NAMALWA (cell line): ENCODE measurements around the gene PUSL1.

ENCODE experiments used
- DNase-seq: peaks from one replicate; pipeline ENCODE4 v3.0.0-alpha.2; 2015; ENCODE audit warnings: low spot score

The PUSL1 gene

GRCh38 chr1:1325288-1326074, 17.1 kb downstream of the PUSL1 start:
- peak; percentile 54 for DNase-seq

- peak; percentile 66 for DNase-seq
Measured at GRCh38 chr1:1326075-1326605, 17.7 kb downstream of the PUSL1 start.

GRCh38 chr1:1327291-1327690, 18.9 kb downstream of the PUSL1 start:
- DNase-seq: no peak

GRCh38 chr1:1328254-1328653, 19.9 kb downstream of the PUSL1 start:
- no peak for DNase-seq

GRCh38 chr1:1329304-1330210, 21.2 kb downstream of the PUSL1 start:
- no peak for DNase-seq

GRCh38 chr1:1330366-1331067, 22.1 kb downstream of the PUSL1 start:
- no peak for DNase-seq

GRCh38 chr1:1331068-1331965, 22.9 kb downstream of the PUSL1 start, which contains the start of gene TAS1R3:
TAS1R3 (plus strand) TSS chr1:1331280; CDS start chr1:1331346, 66 bp downstream.
- DNase-seq: no peak

- DNase-seq: no peak
Measured at GRCh38 chr1:1332031-1332755, 23.8 kb downstream of the PUSL1 start.

- no peak for DNase-seq
Measured at GRCh38 chr1:1332774-1333480, 24.5 kb downstream of the PUSL1 start.

- no peak for DNase-seq
Measured at GRCh38 chr1:1333551-1334241, 25.3 kb downstream of the PUSL1 start.

- no peak for DNase-seq
Measured at GRCh38 chr1:1334835-1335234, 26.4 kb downstream of the PUSL1 start.

- no peak for DNase-seq
Measured at GRCh38 chr1:1335283-1335682, 26.9 kb downstream of the PUSL1 start.

- DNase-seq: no peak
Measured at GRCh38 chr1:1335792-1336248, 27.4 kb downstream of the PUSL1 start.

- no peak for DNase-seq
Measured at GRCh38 chr1:1336446-1336845, 28.0 kb downstream of the PUSL1 start.

GRCh38 chr1:1336931-1337792, 28.8 kb downstream of the PUSL1 start:
- no peak for DNase-seq

GRCh38 chr1:1337793-1338147, 29.4 kb downstream of the PUSL1 start:
- DNase-seq: peak; percentile 57

- no peak for DNase-seq
Measured at GRCh38 chr1:1338278-1338677, 29.9 kb downstream of the PUSL1 start.

- DNase-seq: no peak
Measured at GRCh38 chr1:1340185-1340584, 31.8 kb downstream of the PUSL1 start.
